NCI-H187 (cell line): ENCODE results near the gene VCAN.
A peak's percentile ranks its signal among the peaks of the same experiment; 100 is the strongest.

Source experiments
- DNase-seq, 2 experiments: peaks; one replicate each; lab custom pipeline; 2025; lab: John Stamatoyannopoulos, UW

The VCAN gene

DNA sequence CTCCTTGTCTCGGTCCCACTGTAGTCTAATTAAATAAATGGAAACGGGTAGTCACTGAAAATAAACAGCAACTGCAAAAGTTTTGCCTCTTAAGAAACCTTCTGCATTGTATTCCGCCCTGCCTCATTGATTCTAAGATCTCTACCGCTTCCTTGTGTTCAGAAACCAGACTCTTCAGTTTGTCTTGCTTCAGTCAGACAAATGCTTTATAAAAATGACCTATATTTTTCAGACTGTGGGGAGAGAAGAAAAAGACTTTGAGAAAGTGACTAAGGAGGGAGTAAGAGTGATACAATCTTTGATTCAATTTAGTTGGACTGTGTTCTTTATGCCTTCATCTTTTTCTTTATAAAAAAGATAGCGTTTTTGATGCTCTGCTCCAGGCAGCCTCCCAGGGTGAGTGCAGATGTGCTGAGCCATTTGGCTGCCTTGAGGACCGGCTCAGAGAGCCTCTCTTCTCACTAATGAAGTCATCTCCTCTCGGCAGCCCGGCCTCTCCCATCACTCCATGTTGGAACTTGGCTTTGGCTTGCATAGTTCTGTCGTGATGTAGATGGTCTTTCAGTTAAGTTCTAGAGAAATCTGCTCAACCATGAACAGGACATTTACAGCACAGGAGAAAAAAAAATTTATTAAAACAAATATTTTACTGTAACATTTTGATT lies 4.0 kb upstream of the VCAN start:
- DNase-seq, result no peak

DNA sequence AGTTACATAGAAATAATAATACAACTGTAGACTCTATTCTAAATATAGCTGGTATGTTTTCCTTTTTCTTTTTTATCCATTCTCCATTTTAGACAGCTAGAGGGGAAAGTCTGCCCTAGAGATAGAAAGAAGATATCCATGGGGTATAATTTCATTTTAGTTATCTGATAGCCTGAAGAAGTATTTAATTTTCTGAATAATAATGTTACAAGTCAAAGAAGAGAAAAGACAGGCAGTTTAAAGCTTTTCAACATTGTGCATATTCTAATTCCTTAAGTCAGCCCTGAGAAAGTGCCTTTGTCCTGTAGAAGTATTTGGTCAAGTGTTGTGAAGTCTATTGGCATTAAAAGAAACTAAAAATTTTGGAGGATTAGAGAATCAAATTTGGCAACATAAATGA lies 2.5 kb upstream of the VCAN start:
- no peak for DNase-seq

GRCh38 chr5:83470526-83471404 lies 779 bp upstream of the VCAN start:
- no peak for DNase-seq

GRCh38 chr5:83472213-83472507 lies 616 bp downstream of the VCAN start:
- no peak for DNase-seq

DNA sequence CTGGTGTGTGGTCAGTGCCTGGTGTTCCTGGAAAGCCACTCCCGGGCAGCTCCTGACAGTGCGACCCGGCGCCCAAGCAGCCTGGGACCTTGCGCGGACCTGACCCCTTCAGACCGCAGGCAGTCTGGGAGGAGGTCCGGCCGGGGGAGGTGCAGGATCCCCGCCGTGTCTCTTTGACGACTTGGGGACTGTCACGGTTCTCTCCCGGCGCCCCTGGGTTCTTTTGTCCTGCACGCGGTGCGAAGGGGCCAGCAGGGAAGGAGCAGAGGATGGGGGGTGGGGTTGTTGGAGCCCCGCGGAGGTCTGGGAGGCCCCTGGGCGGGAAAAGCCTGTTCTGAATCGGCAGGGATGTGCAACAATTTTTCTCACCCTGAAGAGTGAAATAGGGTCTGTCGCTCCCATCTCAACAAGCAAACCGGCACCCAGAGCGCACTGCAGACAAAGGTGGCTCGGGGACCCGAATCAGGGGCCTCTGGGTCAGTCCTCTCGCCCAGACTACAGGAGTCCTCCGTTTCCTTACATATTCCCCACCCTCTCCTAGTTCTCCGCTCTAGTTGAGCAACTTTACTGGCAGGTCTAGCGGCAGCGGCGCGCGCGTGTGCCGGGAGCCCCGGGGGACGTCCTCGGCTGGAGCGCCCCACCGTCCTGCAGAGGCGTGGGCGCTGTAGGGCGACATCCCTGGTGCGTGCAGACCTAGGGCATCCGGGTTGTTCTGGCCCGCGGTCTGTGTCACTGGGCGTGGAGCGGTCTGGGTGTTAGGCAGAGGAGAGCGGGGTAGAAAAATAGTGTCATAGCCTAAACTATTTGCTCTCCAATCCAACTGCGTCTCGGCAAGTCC lies 1.2 kb downstream of the VCAN start:
- DNase-seq, result no peak

GRCh38 chr5:83473346-83474160 lies 2.0 kb downstream of the VCAN start:
- DNase-seq, result peak; percentile 65 to 67

DNA sequence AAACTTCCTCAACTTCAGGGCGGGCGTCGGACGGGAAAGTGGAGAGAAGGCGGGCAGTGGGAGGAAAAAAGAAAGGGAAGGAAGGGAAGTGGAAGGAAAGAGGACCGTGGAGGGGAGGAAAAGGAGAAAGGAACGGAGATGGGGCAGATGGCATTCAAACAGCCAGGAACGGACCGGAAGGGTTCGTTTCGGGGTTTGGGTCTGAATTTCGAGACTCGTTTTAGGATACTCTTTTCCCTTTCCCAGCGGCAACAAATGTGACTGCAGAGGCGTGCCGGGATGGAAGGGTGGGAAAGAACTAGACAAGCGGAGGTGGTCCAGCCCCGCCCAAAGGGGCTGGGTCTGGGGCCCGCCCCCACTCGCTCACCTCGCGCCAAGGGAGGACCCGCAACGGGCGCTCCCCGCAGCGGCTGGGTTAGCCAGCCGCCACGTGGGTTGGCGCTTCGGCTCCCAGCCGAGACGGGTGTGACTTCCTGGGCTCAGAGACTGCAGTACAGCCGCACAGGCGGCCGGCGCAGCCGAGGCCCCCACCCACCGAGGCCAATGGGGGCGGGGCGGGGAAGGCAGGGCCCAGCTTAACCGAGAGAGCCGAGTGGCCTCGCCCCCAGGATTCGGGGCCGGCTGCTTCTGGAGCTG lies 2.7 kb downstream of the VCAN start:
- DNase-seq, result no peak

- DNase-seq, result no peak
Observed at GRCh38 chr5:83474991-83475390, 3.4 kb downstream of the VCAN start.

DNA sequence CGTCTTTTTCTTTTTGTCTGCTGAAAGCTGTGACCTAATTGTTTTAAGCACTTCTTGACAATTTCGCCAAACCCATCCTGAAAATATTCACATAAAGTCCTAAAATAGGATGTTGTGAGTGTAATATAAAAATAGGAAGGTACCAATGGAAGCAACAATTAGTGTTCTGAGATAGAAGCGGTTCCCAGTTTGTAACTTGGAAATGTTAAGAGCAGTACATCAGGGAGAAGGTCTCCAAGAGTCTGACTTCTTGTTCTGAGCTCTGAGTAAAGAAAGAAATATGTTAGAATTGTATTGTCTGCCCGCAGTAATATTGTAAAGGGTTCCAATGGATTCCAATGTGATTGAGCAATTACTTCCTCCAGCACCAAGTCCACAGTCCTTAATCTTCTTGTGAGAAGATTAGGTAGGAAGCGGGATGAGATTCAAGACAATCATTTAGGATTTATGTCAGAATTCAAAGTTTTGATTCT lies 3.9 kb downstream of the VCAN start:
- DNase-seq, result no peak

DNA sequence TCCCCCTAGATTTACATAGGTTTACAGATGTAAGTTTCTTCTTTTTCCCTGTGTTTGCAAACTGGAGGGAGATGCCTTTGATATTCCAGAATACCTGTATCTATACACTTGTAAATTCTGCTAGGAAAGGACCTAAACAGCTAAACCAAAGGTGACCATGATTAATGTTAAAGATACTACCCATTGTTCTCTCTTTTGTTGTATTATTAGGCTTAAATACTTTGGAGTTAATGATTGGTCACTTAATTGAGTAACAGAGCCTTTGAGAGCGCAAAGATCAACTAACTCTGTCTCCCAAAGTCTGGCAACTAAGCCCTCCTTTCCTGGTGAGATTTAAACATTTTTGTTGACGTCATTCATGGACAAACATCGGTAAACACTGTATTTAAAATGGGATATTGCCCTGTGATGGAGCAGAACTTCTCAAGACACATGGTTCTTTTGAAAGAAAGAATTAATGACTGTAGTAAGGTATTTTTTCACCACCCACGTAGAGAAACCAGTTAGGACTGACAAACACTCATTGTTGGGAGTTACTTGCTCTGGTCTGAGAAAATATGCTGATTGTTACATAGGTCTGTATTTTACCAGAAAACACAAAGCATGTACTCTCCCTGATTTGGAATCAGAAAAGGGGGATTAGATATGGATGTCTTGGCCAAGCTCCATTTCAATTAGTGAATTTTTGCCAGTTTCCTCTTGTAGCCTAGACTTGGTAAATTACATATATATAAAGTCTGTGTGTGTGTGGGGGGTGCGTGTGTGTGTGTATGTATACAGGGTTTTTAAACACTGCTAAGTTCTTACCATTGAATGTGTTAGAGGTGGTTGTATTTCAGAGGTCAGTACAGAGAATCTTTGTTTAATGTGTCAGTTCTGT lies 4.6 kb downstream of the VCAN start:
- DNase-seq, result no peak

DNA sequence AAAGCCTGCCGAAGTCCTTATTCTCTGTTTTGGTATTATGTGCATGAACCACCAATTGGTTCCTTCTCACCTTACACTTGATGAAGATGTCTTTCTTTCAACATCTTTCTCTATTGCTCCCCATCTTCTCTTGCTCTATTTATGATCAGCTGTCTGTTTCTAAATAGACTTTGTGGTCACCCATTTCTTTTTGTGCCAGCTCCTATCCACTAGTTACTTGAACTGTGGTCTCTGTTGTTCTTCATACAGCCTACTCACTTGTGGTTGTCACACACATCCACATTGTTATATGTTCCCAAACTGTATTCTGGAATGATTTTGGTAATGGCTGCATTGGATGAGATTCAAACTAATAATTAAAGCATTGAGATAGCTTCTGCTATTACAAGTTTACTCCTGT lies 11.4 kb downstream of the VCAN start:
- DNase-seq, result no peak

DNA sequence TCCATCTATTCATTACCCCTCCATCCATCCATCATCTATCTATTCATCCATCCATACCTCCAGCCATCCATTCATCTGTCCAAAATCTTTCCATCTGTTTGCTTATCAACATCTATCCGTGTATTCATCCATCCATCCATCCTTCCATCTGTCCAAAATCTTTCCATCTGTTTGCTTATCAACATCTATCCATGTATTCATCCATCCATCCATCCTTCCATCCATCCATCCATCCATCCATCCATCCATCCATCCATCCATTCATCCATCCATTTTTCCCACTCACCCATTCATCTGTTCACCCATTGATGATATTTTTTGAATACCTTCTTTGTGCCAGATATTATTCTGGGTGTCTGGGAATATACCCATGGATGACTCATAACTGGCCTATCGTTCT lies 12.8 kb downstream of the VCAN start:
- DNase-seq, result no peak

GRCh38 chr5:83485842-83486241 lies 14.3 kb downstream of the VCAN start:
- no peak for DNase-seq

DNA sequence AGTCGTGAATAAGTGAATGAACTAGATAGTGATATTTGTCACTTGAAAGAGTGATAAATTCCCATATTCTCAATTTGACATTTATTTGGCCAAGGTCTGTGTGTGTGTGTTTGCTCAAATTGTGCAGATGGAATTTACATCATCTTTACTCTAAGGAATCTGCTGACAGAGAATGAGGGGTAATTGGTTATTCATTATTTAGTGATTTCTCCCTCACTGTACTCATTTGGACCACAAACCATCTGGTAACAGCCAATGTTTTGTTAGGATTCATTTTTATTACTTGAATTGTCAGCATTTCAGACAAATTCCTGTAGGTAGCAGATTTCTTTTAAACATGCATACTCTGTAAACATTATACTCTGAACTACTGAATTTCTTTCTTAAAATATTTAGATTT lies 15.6 kb downstream of the VCAN start:
- DNase-seq, result no peak

DNA sequence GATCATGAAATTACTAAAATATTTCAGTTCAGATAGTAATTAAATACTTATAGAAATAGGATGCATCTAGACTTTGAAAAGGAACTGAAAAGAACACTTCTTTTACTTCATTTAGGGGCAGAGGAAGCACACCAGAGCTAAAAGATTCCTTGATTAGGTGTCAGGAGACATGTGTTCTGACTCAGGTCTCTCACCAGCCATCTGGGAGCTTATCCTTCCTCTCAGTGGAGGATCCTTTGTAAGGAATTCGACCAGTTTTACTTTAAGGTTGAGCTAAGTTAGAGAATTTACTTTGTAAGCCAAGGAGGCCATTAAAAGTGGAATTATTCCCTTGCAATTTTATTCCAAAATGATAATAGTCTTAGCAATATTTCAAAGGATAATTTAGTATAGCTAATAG lies 16.7 kb downstream of the VCAN start:
- DNase-seq, result no peak

- no peak for DNase-seq
Observed at GRCh38 chr5:83488821-83489220, 17.3 kb downstream of the VCAN start.

GRCh38 chr5:83490203-83490602 lies 18.7 kb downstream of the VCAN start:
- DNase-seq, result no peak

- DNase-seq, result no peak
Observed at GRCh38 chr5:83492331-83492730, 20.8 kb downstream of the VCAN start.

GRCh38 chr5:83493644-83494043 lies 22.1 kb downstream of the VCAN start:
- DNase-seq, result no peak

DNA sequence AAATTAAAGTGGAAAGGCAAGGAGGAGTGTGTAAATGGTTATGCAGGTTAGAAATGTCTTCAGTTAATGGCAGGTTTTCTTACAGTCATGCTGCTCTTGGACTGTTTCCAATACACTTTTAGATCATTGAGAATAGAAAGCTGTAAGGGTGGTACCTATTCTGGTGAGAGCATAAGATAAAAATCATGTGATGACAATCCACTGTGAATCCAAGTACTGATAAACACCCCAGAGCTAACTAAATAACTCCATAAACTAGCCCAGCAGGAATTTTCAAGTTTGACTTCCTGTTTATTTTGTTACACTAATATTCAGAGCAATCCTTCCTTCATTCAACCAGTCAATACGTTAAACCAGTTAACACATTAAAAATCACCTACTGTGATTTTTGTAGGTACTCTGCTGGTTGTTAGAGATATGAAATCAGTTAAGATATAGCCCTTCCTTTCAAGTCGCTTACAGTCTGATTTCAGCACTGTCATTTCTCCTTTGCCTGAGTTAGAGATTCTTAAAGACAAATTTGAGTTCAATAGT lies 22.6 kb downstream of the VCAN start:
- no peak for DNase-seq
